GM18907 (cell line): Measurements from ENCODE around the gene PTPRN2.
"Not testable (repeated sequence)": the region's sequence is repeated elsewhere in the genome, so short reads cannot be mapped to it uniquely, and the experiment has no call there.

Source experiments
- ATAC-seq: cut with Tn5 transposase; IDR thresholded peaks from one replicate; pipeline ENCODE4 v1.9.1; 2021; ENCODE audit warnings: mild to moderate bottlenecking, moderate library complexity; ENCODE audit not compliant: unreplicated experiment

Gene PTPRN2

GRCh38 chr7:157952841-157953645 lies 634.6 kb downstream of the PTPRN2 start:
- no peak for ATAC-seq

GRCh38 chr7:157952050-157952667 lies 635.5 kb downstream of the PTPRN2 start:
- ATAC-seq = no peak

- no peak for ATAC-seq
Observed at GRCh38 chr7:157951300-157952049, 636.1 kb downstream of the PTPRN2 start.

- ATAC-seq = no peak
Observed at GRCh38 chr7:157949711-157950110, 637.9 kb downstream of the PTPRN2 start.

GRCh38 chr7:157947504-157947903 lies 640.1 kb downstream of the PTPRN2 start:
- no peak for ATAC-seq

- ATAC-seq = no peak
Observed at GRCh38 chr7:157946398-157947060, 641.1 kb downstream of the PTPRN2 start.

- ATAC-seq = no peak
Observed at GRCh38 chr7:157945401-157945800, 642.2 kb downstream of the PTPRN2 start.

GRCh38 chr7:157944734-157945291 lies 642.8 kb downstream of the PTPRN2 start:
- no peak for ATAC-seq

GRCh38 chr7:157944051-157944450 lies 643.6 kb downstream of the PTPRN2 start:
- ATAC-seq = no peak

- no peak for ATAC-seq
Observed at GRCh38 chr7:157943561-157943960, 644.1 kb downstream of the PTPRN2 start.

GRCh38 chr7:157941210-157941609 lies 646.4 kb downstream of the PTPRN2 start:
- no peak for ATAC-seq

GRCh38 chr7:157940497-157940896 lies 647.1 kb downstream of the PTPRN2 start:
- no peak for ATAC-seq

GRCh38 chr7:157938211-157938610 lies 649.4 kb downstream of the PTPRN2 start:
- ATAC-seq = no peak

- no peak for ATAC-seq
Observed at GRCh38 chr7:157937406-157937805, 650.2 kb downstream of the PTPRN2 start.

- ATAC-seq = no peak
Observed at GRCh38 chr7:157936976-157937375, 650.6 kb downstream of the PTPRN2 start.

GRCh38 chr7:157935721-157936120 lies 651.9 kb downstream of the PTPRN2 start:
- not testable (repeated sequence) for ATAC-seq

- ATAC-seq = not testable (repeated sequence)
Observed at GRCh38 chr7:157933219-157934155, 654.1 kb downstream of the PTPRN2 start.

GRCh38 chr7:157932498-157933218 lies 655.0 kb downstream of the PTPRN2 start:
- no peak for ATAC-seq

- no peak for ATAC-seq
Observed at GRCh38 chr7:157930926-157931466, 656.6 kb downstream of the PTPRN2 start.
